Measurements from ENCODE around the gene FGD5. TPM values are rescaled to one million over a fixed set of nuclear protein-coding genes. Genes with fewer than 3 reads are reported as not detected.

Gene FGD5
- total RNA-seq, 4 donors from 2014 or later = 3.8 to 10.2 (median 7.6) TPM

- WGBS, 2 donors = 89 to 91% methylated on average over 3 of the region's 3 CpGs
- H3K4me3 ChIP-seq (ENCODE audit: low read depth, poor library complexity, severe bottlenecking) = no peak overlapping the region
- DNase-seq (ENCODE audit: low spot score in 2 of 2) = no peak
- intact Hi-C loops (cut with DNase I; ENCODE audit: low total_unique reads) = no loop called here
- TF ChIP-seq POLR2A (IDR thresholded peaks at IDR 0.05) (no peak), CTCF (IDR thresholded peaks at IDR 0.05) (no peak)
Measured at GRCh38 chr3:14857506-14857905, 38.7 kb downstream of the FGD5 start.

GRCh38 chr3:14858105-14858504, 39.3 kb downstream of the FGD5 start:
- no peak overlapping the region for H3K4me3 ChIP-seq (ENCODE audit: low read depth, poor library complexity, severe bottlenecking)
- DNase-seq (ENCODE audit: low spot score in 2 of 2) = no peak
- intact Hi-C loops (cut with DNase I; ENCODE audit: low total_unique reads) = no loop called here
- TF ChIP-seq CTCF (IDR thresholded peaks at IDR 0.05) (no peak), POLR2A (IDR thresholded peaks at IDR 0.05) (no peak)
- 84 to 87% methylated on average over 1 of the region's 1 CpG for WGBS, 2 donors

DNA sequence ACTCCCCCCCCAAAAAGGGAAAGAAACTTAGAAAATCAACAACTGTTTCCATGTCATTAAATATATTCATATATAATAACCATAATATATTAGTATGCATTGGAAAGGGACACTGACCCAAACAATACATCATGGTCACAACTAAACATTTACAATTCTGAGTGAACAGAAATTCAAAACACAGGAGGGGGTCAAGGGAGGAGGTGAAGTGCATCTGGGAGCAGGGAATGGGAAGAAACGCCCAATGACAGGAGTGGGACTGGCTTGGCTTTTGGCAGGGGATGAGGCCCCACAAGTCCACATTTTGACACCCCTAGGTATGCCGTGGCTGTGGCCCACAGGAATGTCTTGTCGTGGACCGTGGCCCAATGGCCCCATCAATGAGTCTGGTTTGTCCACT, 41.1 kb downstream of the FGD5 start:
- intact Hi-C loops (cut with DNase I; ENCODE audit: low total_unique reads) = no loop called here
- WGBS, 2 donors = 91 to 93% methylated on average over 4 of the region's 4 CpGs
- TF ChIP-seq CTCF (IDR thresholded peaks at IDR 0.05) (no peak), POLR2A (IDR thresholded peaks at IDR 0.05) (no peak)
- H3K4me3 ChIP-seq (ENCODE audit: low read depth, poor library complexity, severe bottlenecking) = no peak overlapping the region
- DNase-seq (ENCODE audit: low spot score in 2 of 2) = no peak

DNA sequence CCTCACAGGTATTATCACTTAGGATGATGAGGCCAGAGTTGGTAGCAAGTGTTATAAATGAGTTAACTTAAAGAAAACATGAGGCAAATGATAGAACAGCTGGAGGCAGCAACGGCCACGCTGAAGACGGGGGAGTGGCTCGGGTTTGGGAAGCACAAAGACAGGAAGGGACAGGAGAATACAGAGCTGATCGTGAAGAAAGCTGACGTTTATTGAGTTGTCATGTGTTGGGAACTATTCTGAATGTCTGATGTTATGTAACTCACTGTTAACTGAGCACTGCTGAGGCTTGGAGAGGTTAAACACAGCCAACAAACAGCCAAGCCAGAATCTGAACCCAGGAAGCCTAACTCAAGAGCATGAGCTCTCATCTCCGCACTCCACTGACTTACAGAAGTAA, 42.3 kb downstream of the FGD5 start:
- intact Hi-C loops (cut with DNase I; ENCODE audit: low total_unique reads) = no loop called here
- DNase-seq (ENCODE audit: low spot score in 2 of 2) = no peak
- TF ChIP-seq POLR2A (IDR thresholded peaks at IDR 0.05) (no peak), CTCF (IDR thresholded peaks at IDR 0.05) (no peak)
- H3K4me3 ChIP-seq (ENCODE audit: low read depth, poor library complexity, severe bottlenecking) = no peak overlapping the region
- 18 to 21% methylated on average over 7 of the region's 7 CpGs for WGBS, 2 donors

DNA sequence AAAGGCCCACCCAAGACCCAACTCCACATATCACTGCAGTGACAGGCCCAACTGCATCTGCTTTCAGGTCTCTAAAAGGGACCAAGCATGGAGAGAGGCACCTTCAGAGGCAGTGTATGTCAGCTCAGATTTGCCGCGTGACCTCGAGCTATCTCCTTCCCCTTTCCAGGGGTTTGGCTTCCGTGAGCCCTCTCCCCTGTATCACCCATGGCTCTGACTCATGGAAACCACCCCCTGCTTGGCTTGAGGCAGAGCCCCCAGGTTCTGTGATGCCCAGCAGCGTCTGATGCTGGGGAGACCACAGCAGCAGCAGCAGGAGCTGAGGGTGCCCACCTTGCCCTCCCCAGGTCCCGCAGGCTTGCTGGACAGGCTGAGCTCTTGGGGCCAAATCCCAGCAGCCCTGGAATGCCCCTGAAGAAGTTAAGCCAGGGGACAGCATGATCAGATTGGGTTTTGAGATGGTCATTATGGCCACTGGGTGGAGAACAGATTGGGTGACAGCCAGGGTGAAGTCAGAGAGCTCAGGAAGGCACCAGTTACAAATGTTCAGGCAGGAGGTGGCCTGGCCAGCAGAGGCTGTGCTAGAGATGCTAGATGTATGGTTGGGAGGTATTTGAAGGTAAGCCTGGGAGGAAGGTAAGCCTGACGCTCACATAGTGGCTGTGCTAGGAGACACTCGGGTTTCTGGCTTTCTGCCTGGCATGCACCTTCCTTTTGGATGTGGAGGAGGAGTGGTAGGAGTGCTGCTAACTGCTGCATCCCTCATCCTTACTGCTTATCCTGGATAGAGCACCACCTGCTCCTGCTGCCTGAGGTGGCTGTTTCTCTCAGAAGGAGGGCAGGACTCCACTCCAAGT, 42.9 kb downstream of the FGD5 start:
- DNase-seq (ENCODE audit: low spot score in 2 of 2) = no peak
- intact Hi-C loops (cut with DNase I; ENCODE audit: low total_unique reads) = no loop called here
- no peak for TF ChIP-seq CTCF (IDR thresholded peaks at IDR 0.05)
- TF ChIP-seq POLR2A (IDR thresholded peaks at IDR 0.05) = no peak
- 64 to 74% methylated on average over 8 of the region's 8 CpGs for WGBS, 2 donors
- H3K4me3 ChIP-seq (ENCODE audit: low read depth, poor library complexity, severe bottlenecking) = no peak overlapping the region

- TF ChIP-seq POLR2A (IDR thresholded peaks at IDR 0.05) (no peak), CTCF (IDR thresholded peaks at IDR 0.05) (no peak)
- H3K4me3 ChIP-seq (ENCODE audit: low read depth, poor library complexity, severe bottlenecking) = no peak overlapping the region
- intact Hi-C loops (cut with DNase I; ENCODE audit: low total_unique reads) = no loop called here
- no peak for DNase-seq (ENCODE audit: low spot score in 2 of 2)
- WGBS, 2 donors = 82 to 88% methylated on average over 4 of the region's 4 CpGs
Measured at GRCh38 chr3:14862303-14862660, 43.5 kb downstream of the FGD5 start.
